ENCODE results near the gene STARD9. TPM values are rescaled to one million over a fixed set of nuclear protein-coding genes. Genes with fewer than 3 reads are reported as not detected.

The STARD9 gene
- total and polyA plus RNA-seq, 2 of the 13 experiments (the other 11 are each of a cell fraction or from before 2014, with no cell fraction given) = 5.3 to 7.5 TPM

- no TSS peak for BruUV-seq (replicated peaks)
- Histone ChIP-seq H4K20me1 (ENCODE audit: insufficient read depth, low read length) (no peaks in the 10 kb centered on the region), H3K27ac (ENCODE audit: extremely low read length, insufficient read depth, low read length) (no peak overlapping the region), H3K4me2 (ENCODE audit: low read depth, low read length) (no peak overlapping the region), H2AFZ (ENCODE audit: low read length) (no peak overlapping the region), H3K4me1 (ENCODE audit: insufficient read depth, low read length) (no peaks in the 10 kb centered on the region), H3K36me3 (replicated peaks in 1 of 2; ENCODE audit: control insufficient read depth in 1 of 2, insufficient read depth in 2 of 2, low read length in 2 of 2) (peaks cover 57 to 92% of the 10 kb centered on the region in 2 experiments), H3K79me2 (ENCODE audit: insufficient read depth, low read length) (no peaks in the 10 kb centered on the region), H3K9ac (ENCODE audit: insufficient read depth, low read depth, low read length) (no peak overlapping the region), H3K4me3 (replicated peaks in 1 of 3; ENCODE audit: insufficient read depth in 1 of 3, low read depth in 2 of 3, low read length in 3 of 3) (no peak overlapping the region), H3K9me3 (ENCODE audit: low read length) (no peaks in the 10 kb centered on the region), H3K27me3 (ENCODE audit: control insufficient read depth in 1 of 2, insufficient read depth in 2 of 2, low read length in 2 of 2) (no peaks in the 10 kb centered on the region)
- POLR2A ChIA-PET = no interaction called here
- TF ChIP-seq HNRNPL (IDR thresholded peaks at IDR 0.05; ENCODE audit: low read depth, low read length) = no peak
- TF ChIP-seq RBM22 (optimal IDR thresholded peaks at IDR 0.05; ENCODE audit: low read length) = peak; percentile 14
- CTCF ChIA-PET (ENCODE audit: low intra/inter-chr PET ratio, low total read pairs) = no interaction called here
- WGBS (ENCODE audit: low lambda C conversion rate) = 98% methylated on average over 13 of the region's 13 CpGs
- in situ Hi-C loops (cut with HindIII; ENCODE audit: extremely low pct_ligation_motif_present, low pct_unique_long_range_greater_than_20kb) (no loop called here), intact Hi-C loops (cut with micrococcal nuclease; ENCODE audit: unreplicated experiment) (no loop called here)
- no peak for ATAC-seq
- no peak for FAIRE-seq
- no peak for DNase-seq (ENCODE audit: low spot score)
Measured at GRCh38 chr15:42727750-42728381, 152.5 kb downstream of the STARD9 start.

- DNase-seq (ENCODE audit: low spot score) = no peak
- Histone ChIP-seq H3K27me3 (ENCODE audit: control insufficient read depth in 1 of 2, insufficient read depth in 2 of 2, low read length in 2 of 2) (no peaks in the 10 kb centered on the region), H3K9me3 (ENCODE audit: low read length) (no peaks in the 10 kb centered on the region), H3K36me3 (replicated peaks in 1 of 2; ENCODE audit: control insufficient read depth in 1 of 2, insufficient read depth in 2 of 2, low read length in 2 of 2) (peaks cover 53 to 91% of the 10 kb centered on the region in 2 experiments), H2AFZ (ENCODE audit: low read length) (no peak overlapping the region), H3K27ac (ENCODE audit: extremely low read length, insufficient read depth, low read length) (no peak overlapping the region), H3K4me1 (ENCODE audit: insufficient read depth, low read length) (no peaks in the 10 kb centered on the region), H3K4me3 (replicated peaks in 1 of 3; ENCODE audit: insufficient read depth in 1 of 3, low read depth in 2 of 3, low read length in 3 of 3) (no peak overlapping the region), H4K20me1 (ENCODE audit: insufficient read depth, low read length) (no peaks in the 10 kb centered on the region), H3K79me2 (ENCODE audit: insufficient read depth, low read length) (no peaks in the 10 kb centered on the region), H3K9ac (ENCODE audit: insufficient read depth, low read depth, low read length) (no peak overlapping the region), H3K4me2 (ENCODE audit: low read depth, low read length) (no peak overlapping the region)
- FAIRE-seq = no peak
- ChIA-PET POLR2A (no interaction called here), CTCF (ENCODE audit: low intra/inter-chr PET ratio, low total read pairs) (no interaction called here)
- in situ Hi-C loops (cut with HindIII; ENCODE audit: extremely low pct_ligation_motif_present, low pct_unique_long_range_greater_than_20kb) (no loop called here), intact Hi-C loops (cut with micrococcal nuclease; ENCODE audit: unreplicated experiment) (no loop called here)
- 94% methylated on average over 5 of the region's 5 CpGs for WGBS (ENCODE audit: low lambda C conversion rate)
- BruUV-seq (replicated peaks) = no TSS peak
- TF ChIP-seq REL (CRISPR knock-in tag; conservative IDR thresholded peaks at IDR 0.05) (no peak), AGO2 (optimal IDR thresholded peaks at IDR 0.05; ENCODE audit: low read depth, low read length) (peak; percentile 5)
- ATAC-seq = no peak
Measured at GRCh38 chr15:42728560-42728959, 153.2 kb downstream of the STARD9 start.
